Dermis microvascular lymphatic vessel endothelial cell (primary cell): ENCODE data around the gene UBASH3B. TPM values are rescaled to one million over a fixed set of nuclear protein-coding genes. Genes with fewer than 3 reads are reported as not detected.

ENCODE experiments used
- DNase-seq, 2 donors: peaks; one replicate each; pipeline versions ENCODE4 v3.0.0 to v3.0.0-alpha.2; 2010; ENCODE audit warnings: low read depth in 2 of 2
- total RNA-seq: library from RNA; depleted of rRNA; stranded (reverse); fragments of >200 nt; gene quantifications from 2 replicates; pipeline ENCODE4 v1.2.1, GENCODE V29; 2014

Gene UBASH3B
- total RNA-seq, 1 donor from 2014 or later: 3.2 TPM

DNA sequence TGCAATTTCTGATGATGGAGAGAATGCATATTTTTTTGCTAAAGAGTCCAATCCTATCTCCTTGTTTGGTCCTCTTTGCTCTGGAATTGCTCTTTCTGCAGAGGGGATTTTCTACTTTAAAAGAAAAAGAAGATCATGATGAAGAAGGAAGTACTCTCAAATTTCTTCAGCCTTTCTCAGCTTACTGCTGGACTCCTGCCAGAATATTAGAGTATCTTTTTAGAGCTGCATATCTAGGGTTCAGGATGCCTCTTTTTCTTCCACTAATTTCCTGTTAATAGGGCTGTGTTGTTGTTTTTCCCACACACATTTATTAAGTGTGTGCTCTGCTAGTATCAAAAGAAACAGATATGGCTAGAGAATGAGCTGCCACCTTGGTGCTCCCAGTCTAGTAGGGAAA lies 18.2 kb downstream of the UBASH3B start:
- peak in 1 of 2 donors; percentile 53 for DNase-seq

GRCh38 chr11:122676638-122677037 lies 21.1 kb downstream of the UBASH3B start:
- no peak for DNase-seq

DNA sequence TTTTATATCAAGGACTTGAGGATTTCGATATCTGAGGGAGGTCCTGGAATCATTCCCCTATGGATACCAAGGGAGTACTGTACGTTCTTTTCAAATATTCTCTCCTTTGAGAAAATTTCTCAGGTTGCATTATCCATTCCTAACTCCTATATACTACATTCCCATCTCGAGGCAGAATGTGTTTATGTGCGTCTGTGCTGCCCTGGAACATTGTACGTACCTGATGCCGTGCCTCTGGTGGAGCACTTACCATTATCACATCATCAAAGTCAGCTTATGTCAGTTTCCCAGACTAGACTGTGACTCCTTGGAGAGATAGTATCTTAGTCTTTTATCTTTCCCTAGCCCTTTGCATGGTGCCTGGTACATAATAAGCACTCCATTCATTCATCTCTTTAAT lies 21.7 kb downstream of the UBASH3B start:
- no peak for DNase-seq

DNA sequence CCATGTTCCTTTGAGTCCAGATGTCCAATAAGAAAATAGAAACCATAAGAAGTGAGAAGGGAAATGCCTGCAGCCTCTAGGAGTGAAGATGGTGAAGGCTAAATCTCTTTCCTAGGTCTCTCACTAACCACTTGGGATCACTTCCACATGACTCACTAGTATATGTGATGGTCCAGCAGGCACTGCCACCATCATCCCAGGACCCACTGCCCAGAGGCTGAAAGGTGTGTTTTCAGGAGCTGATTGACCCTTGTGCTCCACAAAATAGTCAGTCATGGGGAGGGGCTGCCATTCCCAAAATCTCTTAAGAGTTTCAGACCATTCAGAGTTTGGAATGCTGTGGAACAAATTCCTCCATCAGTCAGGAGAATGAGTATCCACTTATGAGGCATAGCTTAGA lies 22.9 kb downstream of the UBASH3B start:
- DNase-seq: no peak

DNA sequence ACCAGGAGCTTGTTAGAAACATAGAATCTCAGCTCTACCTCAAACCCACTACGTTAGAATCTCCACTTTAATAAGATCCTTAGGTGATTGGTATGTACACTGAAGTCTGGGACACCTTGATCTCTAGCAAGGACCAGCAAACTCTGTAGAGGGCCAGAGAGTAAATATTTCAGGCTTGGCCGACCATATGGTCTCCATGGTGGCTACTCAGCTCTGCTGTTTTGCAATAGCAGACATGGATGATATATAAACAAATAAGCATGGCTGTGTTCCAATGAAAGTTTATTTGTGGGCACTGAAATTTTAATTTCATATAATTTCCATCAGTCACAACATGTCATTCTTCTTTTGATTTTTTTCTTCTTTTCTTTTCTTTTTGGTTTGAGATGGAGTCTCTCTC lies 23.9 kb downstream of the UBASH3B start:
- DNase-seq: no peak

DNA sequence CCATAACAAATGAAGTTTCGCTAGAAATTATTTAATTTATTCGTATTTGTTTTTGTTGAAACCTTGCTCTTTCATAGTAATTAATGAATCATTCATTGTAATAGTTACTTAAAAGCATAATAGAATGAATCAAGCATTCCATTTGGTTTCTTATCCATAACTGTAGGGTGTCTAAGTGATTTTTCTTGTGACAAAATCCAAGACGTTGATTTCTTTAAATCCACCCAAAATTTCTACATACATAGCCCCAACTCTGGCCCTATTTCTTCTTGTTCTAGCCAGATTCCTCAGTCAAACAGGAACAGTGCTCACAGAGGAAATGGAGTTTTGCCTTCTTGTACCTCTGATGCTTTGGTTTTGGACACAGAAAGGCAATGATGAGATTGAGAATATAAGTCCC lies 25.5 kb downstream of the UBASH3B start:
- DNase-seq: no peak

DNA sequence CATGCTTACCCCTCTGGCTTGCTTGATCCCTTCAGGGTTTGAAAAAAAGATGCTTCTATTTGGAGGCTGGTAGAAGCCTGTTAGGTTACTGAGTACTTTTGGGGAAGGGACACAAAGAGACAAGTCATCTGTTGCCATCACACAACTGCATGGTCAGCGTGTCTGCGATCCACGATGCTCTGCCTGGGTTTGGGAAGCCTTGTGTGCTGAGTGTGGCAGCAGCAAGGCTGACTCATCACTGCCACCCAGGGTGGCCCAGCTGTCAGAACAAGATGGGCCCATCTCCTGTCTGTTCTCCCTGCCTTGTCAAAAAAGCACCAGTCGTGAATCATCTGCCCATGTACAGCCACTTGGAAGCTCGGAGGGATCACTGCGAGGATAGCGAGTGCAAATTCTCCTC lies 26.2 kb downstream of the UBASH3B start:
- DNase-seq: no peak

- no peak for DNase-seq
Measured at GRCh38 chr11:122682464-122682863, 26.9 kb downstream of the UBASH3B start.

GRCh38 chr11:122685041-122685440 lies 29.5 kb downstream of the UBASH3B start:
- no peak for DNase-seq

DNA sequence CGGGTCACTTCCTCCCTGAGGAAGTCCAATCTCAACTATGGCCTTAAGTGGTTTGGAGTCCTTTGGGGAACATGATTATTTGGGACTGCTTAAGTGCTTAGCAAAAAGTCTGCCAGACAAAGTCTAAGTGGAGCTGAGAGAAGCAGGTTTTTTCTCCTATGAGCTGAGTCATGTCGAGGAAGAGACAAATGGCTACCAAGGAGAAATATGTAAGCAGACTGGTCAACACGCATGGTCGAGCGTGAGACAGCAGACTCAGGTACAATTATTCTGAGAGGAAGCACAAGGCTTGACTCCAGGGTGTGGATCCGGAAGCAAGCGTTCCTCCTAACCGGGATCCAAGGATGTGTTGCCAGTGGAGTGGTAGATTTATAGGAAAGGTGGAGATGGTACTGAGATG lies 30.6 kb downstream of the UBASH3B start:
- no peak for DNase-seq

- DNase-seq: no peak
Measured at GRCh38 chr11:122690384-122690783, 34.9 kb downstream of the UBASH3B start.

DNA sequence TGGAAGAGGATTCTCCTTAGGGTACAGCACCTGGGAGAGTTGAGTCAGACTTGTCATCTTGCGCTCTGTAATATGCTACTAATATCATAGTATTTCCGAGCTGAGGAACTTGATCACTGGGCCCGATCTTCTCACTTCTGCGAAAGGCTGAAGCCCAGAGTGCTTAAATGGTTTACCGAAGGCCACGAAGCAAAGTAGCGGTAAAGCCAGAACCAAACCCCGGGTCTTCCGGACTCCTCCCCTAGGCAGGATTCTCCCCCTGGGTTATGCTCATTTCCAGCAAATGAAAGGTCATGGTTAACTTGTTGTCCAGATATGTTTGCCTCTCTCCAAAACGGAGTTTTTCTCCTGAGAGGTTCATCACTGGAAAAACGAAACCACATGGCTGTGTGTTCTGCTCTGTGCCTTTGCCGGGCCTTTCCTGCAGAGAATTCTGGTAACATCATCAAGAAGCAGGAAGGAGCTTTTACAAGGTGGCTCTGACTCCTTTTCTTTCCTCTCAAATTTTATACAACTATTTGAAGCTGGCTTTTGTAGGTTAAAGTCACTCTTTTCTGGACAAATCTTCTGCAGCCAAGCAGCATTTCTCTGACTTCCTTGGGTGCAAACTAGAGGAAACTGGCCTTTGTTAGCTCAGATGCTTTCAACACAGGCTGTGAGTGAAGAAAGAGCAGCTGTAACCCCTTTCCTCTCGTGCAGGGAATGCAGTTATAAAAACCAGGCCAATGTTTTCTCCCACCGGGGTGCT lies 35.5 kb downstream of the UBASH3B start:
- DNase-seq: peak in 1 of 2 donors; percentile 41

DNA sequence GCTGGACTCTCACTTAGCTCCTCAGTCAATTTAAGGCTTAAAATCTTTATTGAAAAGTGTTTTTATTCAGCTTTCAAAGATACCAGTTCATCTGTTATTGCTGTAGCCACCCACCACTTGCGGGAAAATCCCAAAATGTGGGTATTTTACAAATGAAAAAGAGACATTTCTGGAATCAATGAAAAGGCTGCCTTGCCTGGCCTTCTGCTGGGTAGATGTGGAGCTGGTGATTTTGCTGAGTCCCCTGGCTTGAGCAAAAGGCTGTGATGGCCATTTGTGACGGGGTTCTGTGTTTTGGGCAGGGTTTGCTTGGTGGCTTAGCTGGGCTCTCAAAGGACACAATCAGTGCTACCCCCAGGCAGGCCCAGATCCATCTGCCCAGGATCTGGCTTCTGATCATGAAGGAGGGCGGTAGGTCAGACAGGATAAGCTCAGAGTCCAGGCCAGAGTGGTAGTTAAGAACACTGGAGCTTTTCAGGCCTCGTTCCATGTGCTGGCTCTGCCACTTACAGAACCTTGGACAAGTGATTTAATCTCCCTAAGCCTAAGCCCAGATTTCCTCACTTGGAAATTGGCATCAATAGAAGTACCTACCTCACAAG lies 36.1 kb downstream of the UBASH3B start:
- DNase-seq: no peak

GRCh38 chr11:122692444-122692843 lies 36.9 kb downstream of the UBASH3B start:
- no peak for DNase-seq

- no peak for DNase-seq
Measured at GRCh38 chr11:122695076-122695615, 39.6 kb downstream of the UBASH3B start.

GRCh38 chr11:122696662-122697061 lies 41.1 kb downstream of the UBASH3B start:
- DNase-seq: peak in 1 of 2 donors; percentile 71

DNA sequence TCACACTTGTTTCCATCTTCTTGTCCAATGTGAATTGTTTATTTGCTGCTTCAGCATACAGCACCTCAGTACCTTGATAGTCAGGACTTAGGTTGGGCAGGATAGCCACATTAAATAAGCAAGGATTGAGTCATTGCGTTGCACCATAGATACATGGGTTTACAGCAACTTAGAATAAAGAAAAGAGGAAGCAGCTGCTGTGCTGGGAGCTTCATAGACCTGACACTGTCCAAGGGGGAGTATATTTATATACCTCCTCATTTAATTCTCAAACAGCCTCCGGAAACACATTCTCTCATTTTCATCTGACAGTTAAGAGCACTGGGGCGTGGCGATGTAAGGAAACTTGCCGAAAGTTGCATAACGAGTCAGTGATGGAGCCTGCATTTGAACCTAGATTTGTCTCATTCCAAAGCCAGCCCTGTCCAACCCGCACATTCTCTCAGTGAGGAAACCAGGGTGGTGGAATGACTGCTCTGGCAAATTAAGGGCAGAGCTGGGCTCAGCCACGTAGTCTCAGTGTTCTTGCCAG lies 42.2 kb downstream of the UBASH3B start:
- DNase-seq: peak in 1 of 2 donors; percentile 69

- no peak for DNase-seq
Measured at GRCh38 chr11:122698392-122698791, 42.9 kb downstream of the UBASH3B start.

DNA sequence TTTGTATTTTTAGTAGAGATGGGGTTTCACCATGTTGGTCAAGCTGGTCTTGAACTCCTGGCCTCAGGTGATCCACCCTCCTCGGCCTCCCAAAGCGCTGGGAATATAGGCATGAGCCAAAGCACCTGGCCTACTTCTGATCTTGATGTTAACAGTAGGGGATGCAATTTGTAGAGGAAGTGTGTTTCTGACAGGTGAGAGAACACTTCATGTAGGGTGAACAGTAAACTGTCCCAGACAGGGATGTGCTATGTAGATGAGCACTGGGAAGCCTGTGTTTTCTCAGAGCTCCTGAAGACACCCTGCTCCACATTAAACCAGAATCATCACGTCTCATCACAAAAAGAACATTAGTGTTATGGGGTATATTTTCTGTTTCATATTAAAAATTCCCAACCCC lies 45.1 kb downstream of the UBASH3B start:
- DNase-seq: no peak

GRCh38 chr11:122701143-122701542 lies 45.6 kb downstream of the UBASH3B start:
- no peak for DNase-seq

DNA sequence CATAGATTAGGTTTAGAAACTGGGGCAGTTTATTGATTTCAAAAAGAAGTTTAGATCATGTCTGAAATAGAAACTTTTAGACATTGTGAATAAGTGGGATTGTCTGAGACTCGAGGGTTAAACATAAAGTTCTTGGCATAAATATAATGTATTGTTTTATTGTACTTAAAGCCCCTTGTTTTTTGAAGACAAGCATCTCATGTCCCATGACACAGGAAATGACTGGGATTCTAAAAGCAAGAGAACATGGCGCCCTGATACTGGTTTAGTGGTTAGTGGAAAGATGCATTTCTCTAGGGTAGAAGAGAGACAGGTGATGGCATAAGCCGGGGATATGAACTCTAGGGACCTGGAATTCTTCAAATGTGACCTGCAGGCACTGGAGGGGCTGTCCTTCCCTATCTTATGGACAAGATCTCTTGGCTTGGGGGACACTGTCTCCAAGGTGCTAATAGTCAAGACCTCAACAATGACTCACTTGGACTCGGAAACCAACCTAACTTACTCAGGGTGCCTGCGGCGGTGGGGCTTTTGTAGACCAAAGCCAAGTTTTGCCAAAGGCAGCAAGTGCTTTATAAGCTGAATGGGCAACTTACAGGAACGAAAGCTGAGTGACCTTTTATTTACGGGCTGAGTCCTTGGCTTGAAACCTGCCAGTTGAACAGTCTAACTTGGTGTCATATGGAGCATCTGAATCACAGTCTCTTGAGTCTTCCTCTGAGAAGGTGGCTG lies 48.2 kb downstream of the UBASH3B start:
- DNase-seq: peak in 1 of 2 donors; percentile 77

- no peak for DNase-seq
Measured at GRCh38 chr11:122705396-122705795, 49.9 kb downstream of the UBASH3B start.
